Raji (cell line): ENCODE results near the gene REPIN1.

Experiments used
- POLR2A ChIP-seq: IDR thresholded peaks from 2 replicates; pipeline ENCODE4 v1.6.1; 2011; ENCODE audit warnings: low read depth, low read length, control low read depth; ENCODE audit not compliant: insufficient read depth

The REPIN1 gene

DNA sequence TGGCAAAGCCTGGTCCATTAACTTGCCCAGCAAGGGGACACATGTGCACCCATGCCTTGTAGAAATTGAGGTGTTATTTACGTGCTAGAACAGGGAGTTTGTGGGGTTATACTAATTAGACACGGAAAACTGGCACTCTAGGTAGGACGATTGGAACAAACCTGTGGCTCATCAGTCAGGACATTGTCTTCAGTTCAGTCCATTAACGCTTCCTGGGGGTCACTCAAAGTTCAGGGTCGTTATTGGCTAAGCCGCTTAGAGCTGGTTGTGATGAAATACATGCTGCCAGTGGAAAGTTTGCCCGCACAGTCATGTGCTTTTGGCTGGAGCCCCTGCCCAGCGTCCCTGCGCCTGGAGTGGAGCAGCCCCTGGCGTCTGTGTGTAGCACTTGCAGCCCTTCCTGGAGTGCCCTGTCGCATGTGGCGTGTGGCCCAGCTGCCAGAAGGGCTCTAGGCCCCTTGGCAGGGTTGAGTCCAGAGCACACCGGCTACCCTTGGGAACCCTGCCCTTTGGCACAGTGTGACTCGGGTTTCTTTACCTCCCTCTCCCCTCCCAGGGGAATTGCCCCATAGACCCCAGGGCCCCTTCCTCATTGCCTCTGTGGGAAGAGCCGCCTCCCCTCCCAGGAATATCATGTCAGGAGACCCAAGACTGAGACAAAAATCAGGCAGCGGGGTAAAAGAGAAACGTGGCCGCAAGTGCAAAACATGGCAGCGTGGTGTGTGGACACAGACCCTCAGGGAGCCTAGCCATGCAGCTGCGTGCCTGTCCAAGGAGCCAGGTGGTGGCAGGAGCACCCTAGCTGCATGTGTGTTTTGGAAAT is 20.3 kb downstream of the REPIN1 start:
- TF ChIP-seq POLR2A: no peak

DNA sequence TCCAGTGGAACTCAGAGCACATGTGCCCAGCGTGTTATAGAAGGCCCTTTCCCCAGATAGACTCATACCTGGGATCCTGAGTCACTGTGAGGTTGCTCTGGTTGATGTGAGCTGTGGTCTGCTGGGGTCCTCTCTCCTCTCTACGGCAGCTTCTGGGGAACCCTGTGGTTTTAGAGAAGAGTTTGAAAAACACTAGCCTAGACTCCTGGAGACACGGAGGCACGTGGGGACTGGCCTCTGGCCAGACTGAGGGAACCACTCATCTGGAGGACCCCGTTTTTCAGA is 20.9 kb downstream of the REPIN1 start:
- TF ChIP-seq POLR2A: no peak

DNA sequence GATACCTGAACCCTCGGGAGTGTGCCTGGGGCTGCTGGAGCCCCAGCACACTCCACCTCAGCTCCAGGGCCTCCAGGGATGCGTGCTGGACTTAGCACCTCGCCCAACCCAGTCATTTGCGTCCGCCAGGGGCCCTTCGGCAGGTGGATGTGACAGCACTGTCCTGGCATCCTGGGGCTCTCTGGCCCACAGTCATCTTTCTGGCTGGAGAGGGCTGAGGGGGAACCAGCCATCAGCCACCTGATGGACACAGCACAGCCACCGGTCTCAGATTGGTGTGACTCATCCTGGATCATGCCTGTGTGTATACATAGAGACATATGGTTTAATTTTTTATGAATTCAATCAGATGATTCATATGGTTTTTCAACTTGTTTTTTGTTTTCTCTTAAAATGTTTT is 21.6 kb downstream of the REPIN1 start:
- no peak for TF ChIP-seq POLR2A

DNA sequence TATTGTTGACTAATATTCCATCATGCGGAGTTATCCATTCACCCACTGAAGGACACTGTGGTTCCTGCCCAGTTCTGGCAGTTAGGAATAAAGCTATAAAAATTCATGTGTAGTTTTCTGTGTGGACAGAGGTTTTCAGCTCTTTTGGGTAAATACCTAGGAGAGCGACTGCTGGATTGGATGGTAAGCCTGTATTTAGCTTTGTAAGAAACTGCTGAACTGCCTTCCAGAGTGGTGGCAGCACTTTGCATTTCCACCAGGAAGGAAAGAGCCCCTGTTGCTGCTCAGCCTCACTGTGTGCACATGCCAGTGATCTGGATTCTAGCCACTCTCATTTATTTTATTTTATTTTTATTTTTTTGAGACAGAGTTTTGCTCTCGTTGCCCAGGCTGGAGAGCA is 24.7 kb downstream of the REPIN1 start:
- no peak for TF ChIP-seq POLR2A

DNA sequence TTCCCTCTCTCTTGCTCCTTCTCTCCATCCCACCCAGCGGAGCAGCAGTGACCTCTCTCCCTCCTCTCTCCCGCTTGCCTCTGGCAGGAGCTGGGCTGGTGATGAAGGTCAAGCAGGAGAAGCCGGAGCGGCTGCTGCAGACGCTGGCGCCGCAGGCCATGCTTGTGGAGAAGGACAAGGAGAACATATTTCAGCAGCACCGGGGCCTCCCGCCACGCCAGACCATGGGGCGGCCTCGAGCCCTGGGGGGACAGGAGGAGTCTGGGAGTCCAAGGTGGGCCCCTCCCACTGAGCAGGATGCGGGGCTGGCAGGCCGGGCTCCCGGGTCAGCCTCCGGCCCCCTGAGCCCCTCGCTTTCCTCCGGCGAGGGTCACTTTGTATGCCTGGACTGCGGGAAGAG is 27.8 kb downstream of the REPIN1 start:
- TF ChIP-seq POLR2A: no peak

DNA sequence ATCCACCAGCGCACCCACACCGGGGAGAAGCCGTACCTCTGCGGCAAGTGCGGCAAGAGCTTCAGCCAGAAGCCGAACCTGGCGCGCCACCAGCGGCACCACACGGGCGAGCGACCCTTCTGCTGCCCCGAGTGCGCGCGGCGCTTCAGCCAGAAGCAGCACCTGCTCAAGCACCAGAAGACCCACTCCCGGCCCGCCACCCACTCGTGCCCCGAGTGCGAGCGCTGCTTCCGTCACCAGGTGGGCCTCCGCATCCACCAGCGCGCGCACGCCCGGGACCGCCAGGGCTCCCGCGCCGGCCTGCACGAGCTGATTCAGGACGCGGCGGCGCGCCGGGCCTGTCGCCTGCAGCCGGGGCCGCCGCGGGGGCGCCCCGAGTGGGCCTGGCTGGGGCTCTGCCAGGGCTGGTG is 28.2 kb downstream of the REPIN1 start:
- TF ChIP-seq POLR2A: no peak

DNA sequence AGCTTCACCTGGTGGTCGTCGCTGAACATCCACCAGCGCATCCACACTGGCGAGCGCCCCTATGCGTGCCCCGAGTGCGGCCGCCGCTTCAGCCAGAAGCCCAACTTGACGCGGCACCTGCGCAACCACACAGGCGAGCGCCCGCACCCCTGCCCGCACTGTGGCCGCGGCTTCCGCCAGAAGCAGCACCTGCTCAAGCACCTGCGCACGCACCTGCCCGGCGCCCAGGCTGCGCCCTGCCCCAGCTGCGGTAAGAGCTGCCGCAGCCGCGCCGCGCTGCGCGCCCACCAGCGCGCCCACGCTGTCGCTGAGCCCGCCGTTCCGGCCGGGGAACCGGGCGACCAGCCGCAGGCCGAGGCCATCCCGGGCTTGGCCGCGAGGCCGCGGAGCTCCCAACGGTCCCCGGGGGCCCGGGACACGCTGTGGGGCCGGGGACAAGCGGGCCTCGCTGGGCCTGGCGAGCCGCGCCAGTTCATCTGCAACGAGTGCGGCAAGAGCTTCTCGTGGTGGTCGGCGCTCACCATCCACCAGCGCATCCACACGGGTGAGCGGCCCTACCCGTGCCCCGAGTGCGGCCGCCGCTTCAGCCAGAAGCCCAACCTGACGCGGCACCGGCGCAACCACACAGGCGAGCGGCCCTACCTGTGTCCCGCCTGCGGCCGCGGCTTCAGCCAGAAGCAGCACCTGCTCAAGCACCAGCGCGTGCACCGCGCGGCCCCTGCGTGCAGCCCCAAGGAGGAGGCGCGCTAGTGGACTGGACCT is 28.9 kb downstream of the REPIN1 start:
- no peak for TF ChIP-seq POLR2A

DNA sequence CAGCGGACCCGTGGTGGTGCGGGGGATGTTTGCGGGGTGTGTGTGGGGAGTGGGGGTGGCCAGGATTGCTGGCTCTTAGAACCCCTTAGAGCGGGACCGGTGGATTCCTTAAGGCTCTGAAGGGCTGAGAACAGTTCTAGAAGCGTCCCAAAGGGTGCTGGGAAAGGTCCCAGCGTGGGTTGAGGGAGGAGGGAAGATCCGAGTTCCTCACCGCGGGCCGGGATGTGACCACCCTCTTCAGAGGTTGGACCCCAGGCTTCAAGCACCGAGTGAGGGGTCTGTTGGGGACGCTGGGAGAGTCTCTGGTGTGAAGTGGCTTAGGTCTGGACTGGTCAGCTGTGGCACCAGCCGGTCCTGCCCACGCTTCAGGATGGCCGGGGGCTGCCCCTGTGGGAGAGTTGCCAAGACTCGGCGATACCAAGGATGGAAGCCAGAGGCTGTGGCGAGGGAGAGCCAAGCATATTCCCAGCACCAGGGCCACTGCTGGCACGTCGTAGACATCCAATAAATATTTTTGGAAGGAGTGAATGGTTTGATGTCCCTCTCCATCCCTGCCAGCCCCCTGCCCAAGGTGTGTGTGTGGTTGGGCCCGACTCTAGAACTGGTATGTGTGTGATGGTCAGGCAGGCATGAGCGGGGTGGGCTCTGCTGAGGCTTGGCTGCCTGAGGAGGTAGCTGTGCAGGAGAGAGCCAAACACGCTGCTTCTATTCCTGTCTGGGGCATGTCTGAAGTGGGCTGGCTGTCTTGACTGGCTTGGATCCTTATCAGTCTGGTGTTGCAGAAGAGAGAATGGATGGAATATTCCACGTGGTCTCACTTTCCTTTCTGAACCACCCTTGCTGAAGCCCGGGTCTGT is 29.7 kb downstream of the REPIN1 start:
- TF ChIP-seq POLR2A: no peak

DNA sequence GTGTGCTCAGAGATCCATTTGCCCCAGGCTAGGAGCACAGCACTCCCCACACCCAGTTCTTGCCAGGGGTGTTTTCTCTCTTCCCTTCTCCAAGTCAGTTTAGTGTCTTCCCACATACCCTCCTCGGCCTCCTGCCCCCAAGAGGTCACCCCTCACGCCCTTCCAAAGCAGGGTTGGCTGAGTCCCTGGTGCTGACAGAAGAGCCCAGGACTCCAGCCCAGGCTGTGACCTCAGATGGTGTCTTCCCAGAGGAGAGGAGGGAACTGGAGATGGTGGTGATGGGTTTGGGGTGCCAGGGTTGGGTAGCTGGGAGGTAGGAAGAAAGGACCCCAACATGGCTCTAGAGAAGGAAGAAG is 30.3 kb downstream of the REPIN1 start:
- TF ChIP-seq POLR2A: no peak

DNA sequence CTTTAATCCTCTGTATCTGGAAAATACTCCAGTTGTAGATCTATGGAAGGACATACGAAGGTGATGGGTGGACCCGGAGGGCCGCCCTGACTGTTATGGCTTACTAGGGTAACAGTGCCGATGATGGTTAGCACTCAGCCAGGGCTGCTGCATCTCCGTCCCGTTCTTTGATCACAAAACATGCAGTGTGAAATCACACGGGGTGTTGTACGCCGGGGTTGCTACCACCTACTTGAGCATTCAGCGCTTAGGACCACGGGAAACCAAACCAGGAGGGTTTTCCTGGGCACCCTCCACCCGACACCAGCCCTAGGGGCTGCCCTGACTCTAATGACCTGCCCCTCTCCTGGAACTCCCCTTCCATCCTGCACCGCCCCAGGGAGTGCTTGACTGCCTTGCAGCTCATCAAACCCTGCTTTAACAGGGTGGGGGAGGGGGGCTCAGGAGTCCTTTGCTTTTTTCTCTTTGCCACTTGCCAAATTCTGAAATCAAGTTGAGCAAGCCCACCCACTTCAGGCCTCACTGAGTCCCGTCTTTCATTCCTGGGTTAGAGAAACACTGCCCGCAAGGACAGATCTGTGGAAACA is 30.9 kb downstream of the REPIN1 start:
- no peak for TF ChIP-seq POLR2A

DNA sequence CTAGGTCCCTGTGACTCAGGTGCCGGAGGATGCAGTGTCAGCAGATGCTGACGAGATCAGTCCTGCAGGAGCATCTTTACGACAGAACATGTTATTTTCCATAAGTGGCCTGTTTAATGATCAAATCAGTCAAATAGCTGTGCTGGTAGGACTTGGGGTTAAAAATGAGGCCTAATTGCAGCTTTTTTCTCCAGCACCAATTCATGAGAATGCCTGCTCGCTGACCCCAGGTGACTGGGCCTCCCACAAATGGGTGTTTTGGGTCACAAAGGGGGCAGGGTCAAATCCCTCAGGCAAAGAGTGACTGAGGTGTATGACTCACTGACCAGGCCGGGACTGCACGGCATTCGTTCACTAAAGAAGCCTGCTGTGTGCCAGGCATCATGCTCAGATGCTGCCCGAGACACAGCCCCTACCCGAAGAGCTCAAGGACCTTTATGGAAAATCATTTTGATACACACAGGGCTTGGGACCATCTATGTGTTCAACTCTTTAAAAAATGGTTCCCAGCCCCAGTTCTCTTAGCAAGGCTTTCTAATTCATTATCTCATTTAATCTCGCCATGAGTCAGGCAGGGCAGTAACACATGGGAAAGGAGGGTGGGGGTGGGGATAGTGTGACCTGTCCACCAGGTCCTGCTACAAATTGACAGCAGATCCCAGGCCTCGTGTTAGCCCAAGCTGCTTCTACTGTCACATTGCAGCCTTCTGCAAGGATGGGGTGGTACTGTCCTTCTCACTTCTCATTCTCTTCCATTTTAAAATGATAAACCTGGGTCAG is 31.6 kb downstream of the REPIN1 start:
- no peak for TF ChIP-seq POLR2A

DNA sequence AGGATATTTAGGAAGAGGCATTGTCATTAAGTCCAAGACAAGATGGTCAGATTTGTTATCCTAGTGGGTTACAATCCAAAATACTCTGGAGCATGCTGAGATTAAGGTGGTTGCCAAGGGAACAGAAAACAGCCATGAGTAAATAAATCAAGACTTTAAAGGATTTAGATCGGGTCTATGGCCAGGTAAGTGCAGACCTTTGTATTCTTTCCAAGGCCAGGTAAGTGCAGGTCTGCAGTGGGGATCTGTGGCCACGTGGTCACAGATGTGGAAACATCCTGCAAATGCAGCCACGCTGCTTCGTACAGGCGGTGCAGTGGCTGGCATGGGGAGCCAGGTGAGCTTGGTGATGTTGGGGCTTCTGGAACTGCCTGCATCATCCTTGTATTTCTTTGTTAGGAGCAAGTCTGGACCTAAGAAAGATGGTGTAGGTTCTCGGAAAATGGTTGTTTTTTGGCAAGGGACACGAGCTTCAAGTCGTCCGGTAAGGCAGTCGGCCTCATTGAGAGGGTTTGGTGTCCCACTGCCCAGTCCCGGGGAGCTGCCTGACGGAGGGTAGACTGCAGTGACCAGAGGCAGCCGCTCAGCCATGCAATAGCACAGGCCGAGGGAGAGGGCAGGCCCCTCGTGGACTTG is 32.3 kb downstream of the REPIN1 start:
- TF ChIP-seq POLR2A: no peak

DNA sequence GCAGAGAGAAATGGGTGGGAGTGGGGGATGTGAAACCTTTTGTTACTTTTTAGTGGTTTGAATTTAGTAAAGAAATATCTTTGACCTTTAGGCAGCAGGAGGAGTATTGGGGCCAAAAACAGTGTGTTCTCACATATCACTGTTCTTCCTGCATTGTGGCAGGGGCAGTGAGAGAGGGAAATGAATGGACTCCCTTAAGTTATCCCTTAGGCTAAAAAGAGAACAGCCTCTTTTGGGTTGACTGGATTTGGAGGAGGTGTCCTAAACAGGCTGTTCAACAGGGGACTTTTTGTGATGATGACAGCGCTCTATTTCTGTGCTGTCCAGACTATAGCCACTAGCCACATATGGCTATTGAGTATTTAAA is 32.8 kb downstream of the REPIN1 start:
- no peak for TF ChIP-seq POLR2A
